ENCODE data around the gene CCDC87. TPM values are rescaled to one million over a fixed set of nuclear protein-coding genes. Genes with fewer than 3 reads are reported as not detected.

CCDC87 gene
- total and polyA plus RNA-seq, 2 experiments from 2014 or later: 0.39 to 1.2 TPM

- TF ChIP-seq EZH2 (IDR thresholded peaks at IDR 0.05; ENCODE audit: low read depth, unreplicated experiment) (no peak), EZH2phosphoT487 (IDR thresholded peaks at IDR 0.05; ENCODE audit: unreplicated experiment) (no peak), NANOG (IDR thresholded peaks at IDR 0.05; ENCODE audit: borderline replicate concordance) (no peak), STAT1 (IDR thresholded peaks at IDR 0.05; ENCODE audit: unreplicated experiment) (no peak), ZNF331 (CRISPR knock-in tag; IDR thresholded peaks at IDR 0.05; ENCODE audit: low read depth) (no peak), ZNF114 (CRISPR knock-in tag; IDR thresholded peaks at IDR 0.05) (no peak), CREB1 (CRISPR knock-in tag; IDR thresholded peaks at IDR 0.05; ENCODE audit: low read depth) (no peak), POLR2AphosphoS5 (IDR thresholded peaks at IDR 0.05; ENCODE audit: low read depth) (no peak), JUNB (IDR thresholded peaks at IDR 0.05; ENCODE audit: unreplicated experiment) (no peak)
- TF ChIP-seq, protein P1, sequence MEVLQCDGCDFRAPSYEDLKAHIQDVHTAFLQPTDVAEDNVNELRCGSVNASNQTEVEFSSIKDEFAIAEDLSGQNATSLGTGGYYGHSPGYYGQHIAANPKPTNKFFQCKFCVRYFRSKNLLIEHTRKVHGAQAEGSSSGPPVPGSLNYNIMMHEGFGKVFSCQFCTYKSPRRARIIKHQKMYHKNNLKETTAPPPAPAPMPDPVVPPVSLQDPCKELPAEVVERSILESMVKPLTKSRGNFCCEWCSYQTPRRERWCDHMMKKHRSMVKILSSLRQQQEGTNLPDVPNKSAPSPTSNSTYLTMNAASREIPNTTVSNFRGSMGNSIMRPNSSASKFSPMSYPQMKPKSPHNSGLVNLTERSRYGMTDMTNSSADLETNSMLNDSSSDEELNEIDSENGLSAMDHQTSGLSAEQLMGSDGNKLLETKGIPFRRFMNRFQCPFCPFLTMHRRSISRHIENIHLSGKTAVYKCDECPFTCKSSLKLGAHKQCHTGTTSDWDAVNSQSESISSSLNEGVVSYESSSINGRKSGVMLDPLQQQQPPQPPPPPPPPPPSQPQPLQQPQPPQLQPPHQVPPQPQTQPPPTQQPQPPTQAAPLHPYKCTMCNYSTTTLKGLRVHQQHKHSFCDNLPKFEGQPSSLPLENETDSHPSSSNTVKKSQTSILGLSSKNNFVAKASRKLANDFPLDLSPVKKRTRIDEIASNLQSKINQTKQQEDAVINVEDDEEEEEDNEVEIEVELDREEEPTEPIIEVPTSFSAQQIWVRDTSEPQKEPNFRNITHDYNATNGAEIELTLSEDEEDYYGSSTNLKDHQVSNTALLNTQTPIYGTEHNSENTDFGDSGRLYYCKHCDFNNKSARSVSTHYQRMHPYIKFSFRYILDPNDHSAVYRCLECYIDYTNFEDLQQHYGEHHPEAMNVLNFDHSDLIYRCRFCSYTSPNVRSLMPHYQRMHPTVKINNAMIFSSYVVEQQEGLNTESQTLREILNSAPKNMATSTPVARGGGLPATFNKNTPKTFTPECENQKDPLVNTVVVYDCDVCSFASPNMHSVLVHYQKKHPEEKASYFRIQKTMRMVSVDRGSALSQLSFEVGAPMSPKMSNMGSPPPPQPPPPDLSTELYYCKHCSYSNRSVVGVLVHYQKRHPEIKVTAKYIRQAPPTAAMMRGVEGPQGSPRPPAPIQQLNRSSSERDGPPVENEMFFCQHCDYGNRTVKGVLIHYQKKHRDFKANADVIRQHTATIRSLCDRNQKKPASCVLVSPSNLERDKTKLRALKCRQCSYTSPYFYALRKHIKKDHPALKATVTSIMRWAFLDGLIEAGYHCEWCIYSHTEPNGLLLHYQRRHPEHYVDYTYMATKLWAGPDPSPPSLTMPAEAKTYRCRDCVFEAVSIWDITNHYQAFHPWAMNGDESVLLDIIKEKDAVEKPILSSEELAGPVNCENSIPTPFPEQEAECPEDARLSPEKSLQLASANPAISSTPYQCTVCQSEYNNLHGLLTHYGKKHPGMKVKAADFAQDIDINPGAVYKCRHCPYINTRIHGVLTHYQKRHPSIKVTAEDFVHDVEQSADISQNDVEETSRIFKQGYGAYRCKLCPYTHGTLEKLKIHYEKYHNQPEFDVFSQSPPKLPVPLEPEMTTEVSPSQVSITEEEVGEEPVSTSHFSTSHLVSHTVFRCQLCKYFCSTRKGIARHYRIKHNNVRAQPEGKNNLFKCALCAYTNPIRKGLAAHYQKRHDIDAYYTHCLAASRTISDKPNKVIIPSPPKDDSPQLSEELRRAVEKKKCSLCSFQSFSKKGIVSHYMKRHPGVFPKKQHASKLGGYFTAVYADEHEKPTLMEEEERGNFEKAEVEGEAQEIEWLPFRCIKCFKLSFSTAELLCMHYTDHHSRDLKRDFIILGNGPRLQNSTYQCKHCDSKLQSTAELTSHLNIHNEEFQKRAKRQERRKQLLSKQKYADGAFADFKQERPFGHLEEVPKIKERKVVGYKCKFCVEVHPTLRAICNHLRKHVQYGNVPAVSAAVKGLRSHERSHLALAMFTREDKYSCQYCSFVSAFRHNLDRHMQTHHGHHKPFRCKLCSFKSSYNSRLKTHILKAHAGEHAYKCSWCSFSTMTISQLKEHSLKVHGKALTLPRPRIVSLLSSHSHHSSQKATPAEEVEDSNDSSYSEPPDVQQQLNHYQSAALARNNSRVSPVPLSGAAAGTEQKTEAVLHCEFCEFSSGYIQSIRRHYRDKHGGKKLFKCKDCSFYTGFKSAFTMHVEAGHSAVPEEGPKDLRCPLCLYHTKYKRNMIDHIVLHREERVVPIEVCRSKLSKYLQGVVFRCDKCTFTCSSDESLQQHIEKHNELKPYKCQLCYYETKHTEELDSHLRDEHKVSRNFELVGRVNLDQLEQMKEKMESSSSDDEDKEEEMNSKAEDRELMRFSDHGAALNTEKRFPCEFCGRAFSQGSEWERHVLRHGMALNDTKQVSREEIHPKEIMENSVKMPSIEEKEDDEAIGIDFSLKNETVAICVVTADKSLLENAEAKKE (CRISPR knock-in tag; IDR thresholded peaks at IDR 0.05): no peak
- TF ChIP-seq, protein P2, sequence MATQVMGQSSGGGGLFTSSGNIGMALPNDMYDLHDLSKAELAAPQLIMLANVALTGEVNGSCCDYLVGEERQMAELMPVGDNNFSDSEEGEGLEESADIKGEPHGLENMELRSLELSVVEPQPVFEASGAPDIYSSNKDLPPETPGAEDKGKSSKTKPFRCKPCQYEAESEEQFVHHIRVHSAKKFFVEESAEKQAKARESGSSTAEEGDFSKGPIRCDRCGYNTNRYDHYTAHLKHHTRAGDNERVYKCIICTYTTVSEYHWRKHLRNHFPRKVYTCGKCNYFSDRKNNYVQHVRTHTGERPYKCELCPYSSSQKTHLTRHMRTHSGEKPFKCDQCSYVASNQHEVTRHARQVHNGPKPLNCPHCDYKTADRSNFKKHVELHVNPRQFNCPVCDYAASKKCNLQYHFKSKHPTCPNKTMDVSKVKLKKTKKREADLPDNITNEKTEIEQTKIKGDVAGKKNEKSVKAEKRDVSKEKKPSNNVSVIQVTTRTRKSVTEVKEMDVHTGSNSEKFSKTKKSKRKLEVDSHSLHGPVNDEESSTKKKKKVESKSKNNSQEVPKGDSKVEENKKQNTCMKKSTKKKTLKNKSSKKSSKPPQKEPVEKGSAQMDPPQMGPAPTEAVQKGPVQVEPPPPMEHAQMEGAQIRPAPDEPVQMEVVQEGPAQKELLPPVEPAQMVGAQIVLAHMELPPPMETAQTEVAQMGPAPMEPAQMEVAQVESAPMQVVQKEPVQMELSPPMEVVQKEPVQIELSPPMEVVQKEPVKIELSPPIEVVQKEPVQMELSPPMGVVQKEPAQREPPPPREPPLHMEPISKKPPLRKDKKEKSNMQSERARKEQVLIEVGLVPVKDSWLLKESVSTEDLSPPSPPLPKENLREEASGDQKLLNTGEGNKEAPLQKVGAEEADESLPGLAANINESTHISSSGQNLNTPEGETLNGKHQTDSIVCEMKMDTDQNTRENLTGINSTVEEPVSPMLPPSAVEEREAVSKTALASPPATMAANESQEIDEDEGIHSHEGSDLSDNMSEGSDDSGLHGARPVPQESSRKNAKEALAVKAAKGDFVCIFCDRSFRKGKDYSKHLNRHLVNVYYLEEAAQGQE (IDR thresholded peaks at IDR 0.05; ENCODE audit: unreplicated experiment): no peak
- TF ChIP-seq, protein P3, sequence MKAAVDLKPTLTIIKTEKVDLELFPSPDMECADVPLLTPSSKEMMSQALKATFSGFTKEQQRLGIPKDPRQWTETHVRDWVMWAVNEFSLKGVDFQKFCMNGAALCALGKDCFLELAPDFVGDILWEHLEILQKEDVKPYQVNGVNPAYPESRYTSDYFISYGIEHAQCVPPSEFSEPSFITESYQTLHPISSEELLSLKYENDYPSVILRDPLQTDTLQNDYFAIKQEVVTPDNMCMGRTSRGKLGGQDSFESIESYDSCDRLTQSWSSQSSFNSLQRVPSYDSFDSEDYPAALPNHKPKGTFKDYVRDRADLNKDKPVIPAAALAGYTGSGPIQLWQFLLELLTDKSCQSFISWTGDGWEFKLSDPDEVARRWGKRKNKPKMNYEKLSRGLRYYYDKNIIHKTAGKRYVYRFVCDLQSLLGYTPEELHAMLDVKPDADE (IDR thresholded peaks at IDR 0.05): no peak
- TF ChIP-seq, protein P4, sequence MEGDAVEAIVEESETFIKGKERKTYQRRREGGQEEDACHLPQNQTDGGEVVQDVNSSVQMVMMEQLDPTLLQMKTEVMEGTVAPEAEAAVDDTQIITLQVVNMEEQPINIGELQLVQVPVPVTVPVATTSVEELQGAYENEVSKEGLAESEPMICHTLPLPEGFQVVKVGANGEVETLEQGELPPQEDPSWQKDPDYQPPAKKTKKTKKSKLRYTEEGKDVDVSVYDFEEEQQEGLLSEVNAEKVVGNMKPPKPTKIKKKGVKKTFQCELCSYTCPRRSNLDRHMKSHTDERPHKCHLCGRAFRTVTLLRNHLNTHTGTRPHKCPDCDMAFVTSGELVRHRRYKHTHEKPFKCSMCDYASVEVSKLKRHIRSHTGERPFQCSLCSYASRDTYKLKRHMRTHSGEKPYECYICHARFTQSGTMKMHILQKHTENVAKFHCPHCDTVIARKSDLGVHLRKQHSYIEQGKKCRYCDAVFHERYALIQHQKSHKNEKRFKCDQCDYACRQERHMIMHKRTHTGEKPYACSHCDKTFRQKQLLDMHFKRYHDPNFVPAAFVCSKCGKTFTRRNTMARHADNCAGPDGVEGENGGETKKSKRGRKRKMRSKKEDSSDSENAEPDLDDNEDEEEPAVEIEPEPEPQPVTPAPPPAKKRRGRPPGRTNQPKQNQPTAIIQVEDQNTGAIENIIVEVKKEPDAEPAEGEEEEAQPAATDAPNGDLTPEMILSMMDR (conservative IDR thresholded peaks at IDR 0.05; ENCODE audit: low read depth in 2 of 2): no peak
- 0 out of 2 replicates have a peak, but pooled peaks cover 3% of the 10 kb centered on the region for H3F3A ChIP-seq (replicated peaks; ENCODE audit: low read depth)
- H4K20me1 ChIP-seq (replicated peaks; ENCODE audit: insufficient read depth): no peaks in the 10 kb centered on the region
- no peak for ATAC-seq
- H3K4me2 ChIP-seq: no peak overlapping the region
- no peak overlapping the region for H3K27ac ChIP-seq (ENCODE audit: low read depth)
- H3K4me1 ChIP-seq (ENCODE audit: insufficient read depth): 0 out of 2 replicates have a peak, but pooled peaks cover 4% of the 10 kb centered on the region
- no peak for DNase-seq (ENCODE audit: low spot score)
- no peaks in the 10 kb centered on the region for H3K9me2 ChIP-seq (ENCODE audit: insufficient read depth)
- peaks cover 14% of the 10 kb centered on the region for H3K27me3 Mint-ChIP-seq (ENCODE audit: insufficient read depth, low read depth, poor library complexity)
- no peaks in the 10 kb centered on the region; the same call in 2 of the 3 replicates for H3K4me1 Mint-ChIP-seq
- no peaks in the 10 kb centered on the region for H3K36me3 ChIP-seq (ENCODE audit: insufficient read depth)
- no peaks in the 10 kb centered on the region for H3K79me2 ChIP-seq (replicated peaks; ENCODE audit: insufficient read depth)
- H3K36me3 Mint-ChIP-seq (ENCODE audit: low read depth): peaks cover 12% of the 10 kb centered on the region
- H2AFZ ChIP-seq: no peak overlapping the region
- no peak overlapping the region for H3K4me3 ChIP-seq
- no peaks in the 10 kb centered on the region for H3K9me3 Mint-ChIP-seq
- H3K27me3 ChIP-seq (ENCODE audit: insufficient read depth): no peaks in the 10 kb centered on the region
- H3K4me3 Mint-ChIP-seq: no peak overlapping the region
- H3K27ac Mint-ChIP-seq: no peak overlapping the region
These were observed 36.8 kb downstream of the CCDC87 start for GRCh38 chr11:66556086-66556485.
